OCI-LY1 (cell line): ENCODE results near the gene B9D2.

Source experiments
- EZH2 ChIP-seq: fragments of 200-600 bp; sonication (generic), shearing (Covaris generic); IDR thresholded peaks from 2 replicates; pipeline ENCODE4 v1.8.0; 2017; ENCODE audit warnings: borderline replicate concordance, mixed run types, mild to moderate bottlenecking, antibody characterized with exemption, low read length, moderate library complexity, mixed read lengths
- TF ChIP-seq, protein P1 (sequence below): fragments of 200-600 bp; sonication (generic), shearing (Covaris generic); IDR thresholded peaks from 2 replicates; pipeline ENCODE4 v1.5.1; 2017; ENCODE audit warnings: mild to moderate bottlenecking, antibody characterized with exemption, low read length, moderate library complexity, mixed read lengths

DNA sequence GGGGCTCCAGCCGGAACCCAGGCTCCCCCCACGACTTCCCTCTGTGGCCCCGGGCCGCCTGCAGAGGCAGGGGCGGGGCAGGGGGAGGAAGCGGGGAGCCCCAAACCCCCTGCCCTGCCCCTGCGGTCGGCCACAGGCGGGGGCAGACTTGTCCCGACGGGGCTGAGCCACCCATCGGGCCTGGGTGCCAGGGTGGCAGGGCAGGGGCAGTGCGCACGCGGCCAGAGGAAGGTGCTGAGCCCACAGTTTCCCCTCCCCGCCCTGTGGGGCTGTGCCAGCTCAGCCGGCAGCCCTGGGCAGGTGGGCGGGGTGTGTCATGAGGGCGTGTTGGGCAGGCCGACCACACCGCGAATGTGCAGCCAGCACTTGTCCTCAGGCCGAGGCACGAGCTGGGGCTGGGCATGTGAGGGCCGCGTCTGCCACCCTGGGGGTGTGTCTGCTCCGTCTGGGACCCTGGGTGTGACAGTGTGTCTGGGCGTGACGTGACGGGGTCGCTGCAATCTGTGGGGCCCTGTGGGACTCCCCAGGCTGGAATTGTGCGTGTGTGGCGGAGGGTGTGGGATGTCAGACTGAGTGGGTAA, 36.3 kb downstream of the B9D2 start:
- no peak for TF ChIP-seq EZH2
- TF ChIP-seq, protein P1, sequence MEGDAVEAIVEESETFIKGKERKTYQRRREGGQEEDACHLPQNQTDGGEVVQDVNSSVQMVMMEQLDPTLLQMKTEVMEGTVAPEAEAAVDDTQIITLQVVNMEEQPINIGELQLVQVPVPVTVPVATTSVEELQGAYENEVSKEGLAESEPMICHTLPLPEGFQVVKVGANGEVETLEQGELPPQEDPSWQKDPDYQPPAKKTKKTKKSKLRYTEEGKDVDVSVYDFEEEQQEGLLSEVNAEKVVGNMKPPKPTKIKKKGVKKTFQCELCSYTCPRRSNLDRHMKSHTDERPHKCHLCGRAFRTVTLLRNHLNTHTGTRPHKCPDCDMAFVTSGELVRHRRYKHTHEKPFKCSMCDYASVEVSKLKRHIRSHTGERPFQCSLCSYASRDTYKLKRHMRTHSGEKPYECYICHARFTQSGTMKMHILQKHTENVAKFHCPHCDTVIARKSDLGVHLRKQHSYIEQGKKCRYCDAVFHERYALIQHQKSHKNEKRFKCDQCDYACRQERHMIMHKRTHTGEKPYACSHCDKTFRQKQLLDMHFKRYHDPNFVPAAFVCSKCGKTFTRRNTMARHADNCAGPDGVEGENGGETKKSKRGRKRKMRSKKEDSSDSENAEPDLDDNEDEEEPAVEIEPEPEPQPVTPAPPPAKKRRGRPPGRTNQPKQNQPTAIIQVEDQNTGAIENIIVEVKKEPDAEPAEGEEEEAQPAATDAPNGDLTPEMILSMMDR: no peak
